ENCODE data around the gene MACROD2. TPM values are rescaled to one million over a fixed set of nuclear protein-coding genes. Genes with fewer than 3 reads are reported as not detected.

Gene MACROD2
- total RNA-seq, 1 experiment from 2014 or later, result 1.6 TPM

GRCh38 chr20:14583413-14583812 is 588.1 kb downstream of the MACROD2 start:
- H3K4ac ChIP-seq (ENCODE audit: low read depth, low read length), result no peak overlapping the region
- H2AK5ac ChIP-seq (ENCODE audit: insufficient read length, low read length), result no peak overlapping the region
- no peak overlapping the region for H3K23ac ChIP-seq (ENCODE audit: insufficient read length, low read depth, low read length)
- no peak overlapping the region for H3K56ac ChIP-seq (ENCODE audit: insufficient read length, low read depth, low read length)
- Mint-ChIP-seq H3K9me3 (no peaks in the 10 kb centered on the region), H3K36me3 (ENCODE audit: insufficient read depth in 1 of 3, low read depth in 3 of 3) (no peaks in the 10 kb centered on the region), H3K4me1 (no peaks in the 10 kb centered on the region), H3K4me3 (no peak overlapping the region), H3K27me3 (ENCODE audit: low read depth) (no peaks in the 10 kb centered on the region), H3K27ac (no peak overlapping the region)
- H2AFZ ChIP-seq (ENCODE audit: low read length), result no peak overlapping the region
- H3K4me2 ChIP-seq (ENCODE audit: insufficient read depth, insufficient read length, low read length), result no peak overlapping the region
- no peaks in the 10 kb centered on the region for H3K4me1 ChIP-seq (ENCODE audit: insufficient read depth, low read length)
- H3K27me3 ChIP-seq (ENCODE audit: insufficient read depth, low read length), result no peaks in the 10 kb centered on the region
- TF ChIP-seq CTCF (conservative IDR thresholded peaks at IDR 0.05), result no peak
- DNase-seq, result no peak
- H2BK15ac ChIP-seq (ENCODE audit: low read depth, low read length), result no peak overlapping the region
- H3K79me2 ChIP-seq (ENCODE audit: insufficient read depth, low read length), result no peaks in the 10 kb centered on the region
- no peak overlapping the region for H2BK120ac ChIP-seq (ENCODE audit: low read depth, low read length, poor library complexity, severe bottlenecking)
- H4K5ac ChIP-seq (ENCODE audit: insufficient read length, low read depth, low read length), result no peak overlapping the region
- H4K20me1 ChIP-seq (ENCODE audit: control insufficient read depth, insufficient read depth, insufficient read length), result no peaks in the 10 kb centered on the region
- no peak overlapping the region for H2BK12ac ChIP-seq (ENCODE audit: insufficient read length, low read depth, low read length)
- no peaks in the 10 kb centered on the region for H3K9me3 ChIP-seq (ENCODE audit: control insufficient read depth, low read depth, low read length)
- H2BK5ac ChIP-seq (ENCODE audit: insufficient read length, low read length), result no peak overlapping the region
- H4K91ac ChIP-seq (ENCODE audit: insufficient read length, low read depth, low read length), result no peak overlapping the region
- H3K27ac ChIP-seq (ENCODE audit: insufficient read length, low read depth, low read length), result no peak overlapping the region
- no peak overlapping the region for H4K8ac ChIP-seq (replicated peaks; ENCODE audit: insufficient read length, low read depth, low read length)
- no peaks in the 10 kb centered on the region for H3K79me1 ChIP-seq (ENCODE audit: insufficient read depth, low read depth, low read length, poor library complexity, severe bottlenecking)
- no CpG with 5 or more reads among the region's 1 CpG for WGBS (ENCODE audit: extremely low coverage, insufficient read length, low lambda C conversion rate)
- H3K14ac ChIP-seq (ENCODE audit: insufficient read depth, low read length), result no peak overlapping the region
- H2BK20ac ChIP-seq (ENCODE audit: low read depth, low read length, poor library complexity, severe bottlenecking), result no peak overlapping the region
- no peak overlapping the region for H3T11ph ChIP-seq (ENCODE audit: low read length)
- H3K23me2 ChIP-seq (ENCODE audit: insufficient read length, low read depth, low read length, poor library complexity, severe bottlenecking), result no peaks in the 10 kb centered on the region
- H3K18ac ChIP-seq (ENCODE audit: insufficient read length, low read depth, low read length), result no peak overlapping the region
- no peak overlapping the region for H3K9ac ChIP-seq (ENCODE audit: extremely low read depth, insufficient read length, low read length)

All from H9 (cell line).